NCI-H2081 treated with DMSO at 0.1 percent for 48 hours (cell line): ENCODE measurements around the gene ATP6V0A4.
A peak's percentile ranks its signal among the peaks of the same experiment; 100 is the strongest.
"Not testable (repeated sequence)": the region's sequence is repeated elsewhere in the genome, so short reads cannot be mapped to it uniquely, and the experiment has no call there.

Source experiments
- DNase-seq: peaks from one replicate; lab custom pipeline; 2025; lab: John Stamatoyannopoulos, UW

Gene ATP6V0A4

DNA sequence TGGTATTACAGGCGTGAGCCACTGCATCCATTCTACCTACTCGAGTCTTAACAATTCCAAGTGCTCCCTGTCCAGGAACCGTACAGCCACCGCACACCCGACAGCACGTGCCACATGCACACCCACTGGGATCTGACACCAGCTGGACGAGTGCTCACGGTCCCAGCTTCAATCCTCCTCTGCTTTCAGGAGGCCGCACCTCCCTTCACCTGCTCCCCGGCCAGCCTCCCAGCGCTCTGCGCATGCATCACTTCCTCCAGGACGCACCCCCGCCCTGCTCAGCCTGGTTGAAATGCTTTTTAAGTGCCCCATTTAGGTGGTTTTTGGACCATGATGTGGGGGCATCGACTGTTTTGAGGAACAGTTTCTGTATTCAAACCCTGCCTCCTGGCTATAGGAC is 47.5 kb downstream of the ATP6V0A4 start:
- no peak for DNase-seq

DNA sequence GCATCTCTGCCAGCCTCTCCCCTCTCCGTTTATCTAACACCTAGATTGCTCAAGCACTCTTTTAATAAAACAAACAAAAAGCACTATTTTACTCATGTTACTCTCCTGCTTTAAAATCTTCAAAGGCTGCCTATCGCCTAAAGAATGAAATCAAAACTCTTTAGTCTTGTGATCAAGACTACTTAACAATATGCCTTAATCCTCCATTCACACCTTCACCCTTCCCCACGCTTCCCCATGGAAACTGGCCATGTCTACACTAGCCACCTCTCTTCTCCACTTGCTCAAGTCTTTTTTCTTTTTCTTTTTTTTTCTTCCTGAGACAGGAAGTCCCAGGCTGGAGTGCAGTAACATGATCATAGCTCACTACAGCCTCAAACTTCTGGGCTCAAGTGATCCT is 48.0 kb downstream of the ATP6V0A4 start:
- DNase-seq: no peak

DNA sequence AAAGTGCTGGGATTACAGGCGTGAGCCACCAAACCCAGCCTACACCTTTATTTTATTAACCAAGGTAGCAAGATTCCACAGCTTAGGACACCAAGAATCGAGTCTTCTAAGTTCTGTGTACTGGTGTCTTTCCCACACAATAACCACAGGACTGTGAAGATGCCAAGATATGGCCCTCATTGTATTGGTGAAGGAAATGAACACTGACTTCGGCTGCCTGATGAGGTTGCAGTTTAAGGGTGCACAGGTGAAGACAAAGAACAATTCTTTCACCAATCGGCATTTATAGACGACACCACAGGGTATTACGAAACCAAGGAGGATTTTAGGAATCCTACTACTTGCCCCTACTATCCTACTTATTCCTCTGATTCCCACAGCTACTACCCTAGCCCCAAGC is 49.3 kb downstream of the ATP6V0A4 start:
- no peak for DNase-seq

DNA sequence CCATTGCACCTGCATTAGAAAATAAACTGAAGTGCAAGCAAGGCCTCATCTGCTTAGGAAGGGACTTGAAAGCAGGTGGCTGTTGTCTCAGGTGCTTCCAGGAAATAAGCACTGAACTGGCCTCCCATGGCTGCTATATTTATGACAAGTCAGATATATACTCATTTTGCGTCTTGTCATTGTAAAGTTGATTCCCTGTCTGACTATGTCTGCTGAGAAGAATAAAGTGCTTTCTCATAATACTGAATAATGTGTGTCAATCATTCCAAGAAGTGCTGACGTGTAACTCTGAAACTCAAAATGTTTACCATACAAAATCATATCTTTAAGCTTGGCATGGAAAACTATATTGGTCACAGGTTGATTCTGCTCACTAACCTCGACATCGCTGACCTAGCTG is 51.9 kb downstream of the ATP6V0A4 start:
- no peak for DNase-seq

DNA sequence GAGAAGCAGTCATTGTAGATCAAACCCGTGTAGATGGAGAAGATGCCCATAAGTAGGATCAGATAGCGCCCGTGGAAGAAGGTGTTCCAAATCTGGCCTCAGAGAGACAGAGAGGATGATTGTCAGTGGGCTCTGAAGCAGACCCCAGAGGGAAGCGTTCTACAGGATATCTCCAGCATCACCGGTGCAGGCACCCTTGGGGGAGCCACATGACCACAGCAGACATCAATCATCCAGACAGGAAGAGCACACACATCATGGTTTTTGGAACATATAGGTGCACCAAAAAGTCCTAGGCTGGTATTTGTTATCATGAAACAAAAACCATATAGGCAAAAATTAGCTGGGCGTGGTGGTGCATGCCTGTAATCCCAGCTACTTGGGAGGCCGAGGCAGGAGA is 52.8 kb downstream of the ATP6V0A4 start:
- DNase-seq: no peak

DNA sequence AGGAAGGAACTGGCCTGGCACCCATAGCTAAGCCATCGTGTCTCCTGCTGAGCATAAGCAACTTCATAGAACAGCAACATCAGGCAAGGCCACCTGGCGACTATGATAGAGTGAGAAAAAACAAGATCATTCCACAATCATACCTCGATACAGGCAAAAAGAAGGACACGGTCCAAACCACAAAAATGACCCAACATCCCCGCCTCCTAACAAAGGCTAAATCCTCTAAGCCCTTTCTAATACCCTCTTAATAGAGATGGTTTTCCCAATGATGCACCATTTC is 56.6 kb downstream of the ATP6V0A4 start:
- DNase-seq: no peak

DNA sequence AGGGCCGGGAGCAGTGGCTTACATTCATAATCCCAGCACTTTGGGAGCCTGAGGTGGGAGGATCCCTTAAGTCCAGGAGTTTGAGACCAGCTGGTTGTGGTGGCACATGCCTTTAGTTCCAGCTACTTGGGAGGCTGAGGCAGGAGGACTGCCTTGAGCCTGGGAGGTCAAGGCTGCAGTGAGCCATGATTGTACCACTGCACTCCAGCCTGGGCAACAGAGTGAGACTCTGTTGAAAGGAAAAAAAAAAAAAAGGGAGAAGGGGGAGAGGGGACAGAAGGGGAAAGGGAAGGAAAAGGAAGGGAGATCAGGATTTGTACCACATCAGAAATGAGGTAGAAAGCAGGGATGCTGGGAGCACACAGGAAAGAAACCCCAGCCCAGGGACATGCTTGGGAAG is 58.1 kb downstream of the ATP6V0A4 start:
- no peak for DNase-seq

DNA sequence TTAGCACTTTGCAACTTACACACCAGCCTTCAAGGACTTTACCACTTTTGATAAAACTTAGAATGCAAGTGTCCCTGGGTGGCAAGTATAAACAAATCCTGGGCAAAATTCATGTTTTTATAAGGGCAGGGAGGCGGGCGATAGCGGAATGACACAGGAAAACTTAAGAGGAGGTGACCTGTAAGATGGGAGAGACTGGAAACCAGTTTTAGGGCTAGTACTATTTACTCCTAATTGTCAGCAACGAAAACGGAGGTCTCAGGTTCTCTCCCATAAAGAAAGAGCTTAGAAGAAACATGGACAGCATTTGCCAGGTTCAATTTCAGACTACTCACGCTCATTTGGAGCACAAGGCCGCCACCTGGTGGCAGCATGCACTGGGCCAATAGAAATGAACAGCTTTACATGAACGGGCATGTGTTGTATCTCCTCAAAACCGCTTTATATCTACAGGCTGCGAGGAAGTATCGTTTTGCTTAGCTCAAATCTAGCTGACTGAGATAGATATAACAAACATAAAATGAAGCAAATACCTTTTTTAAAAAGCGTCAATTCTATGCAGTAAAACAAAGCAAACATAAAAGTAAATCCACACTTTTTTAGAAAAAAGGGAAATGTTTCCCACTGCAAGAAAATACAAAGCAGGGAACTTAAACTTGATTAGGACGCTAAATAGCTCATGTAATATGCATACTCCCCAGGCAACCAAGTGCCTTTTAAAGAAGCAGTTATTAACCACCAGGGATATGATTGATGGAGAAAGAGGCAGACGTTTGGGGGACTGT is 59.3 kb downstream of the ATP6V0A4 start:
- peak; percentile 69 for DNase-seq

DNA sequence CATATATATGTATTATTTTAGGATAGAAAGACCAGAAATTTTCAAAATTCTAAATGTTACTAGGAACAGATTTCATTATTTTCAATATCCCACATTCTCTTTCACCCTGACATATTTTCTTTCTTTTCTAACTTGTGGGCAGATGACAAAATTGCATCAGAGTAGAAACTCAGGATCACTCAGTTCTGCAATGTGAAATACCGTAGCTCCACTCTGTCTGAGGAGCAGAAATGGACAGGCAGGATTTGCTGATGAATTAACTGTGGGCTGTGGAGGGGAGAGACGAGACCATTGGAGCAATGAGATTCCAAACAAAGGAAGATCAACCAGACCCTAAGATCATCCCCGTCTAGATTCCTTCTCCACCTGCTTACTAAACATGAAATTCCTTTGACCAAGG is 59.9 kb downstream of the ATP6V0A4 start:
- DNase-seq: no peak

DNA sequence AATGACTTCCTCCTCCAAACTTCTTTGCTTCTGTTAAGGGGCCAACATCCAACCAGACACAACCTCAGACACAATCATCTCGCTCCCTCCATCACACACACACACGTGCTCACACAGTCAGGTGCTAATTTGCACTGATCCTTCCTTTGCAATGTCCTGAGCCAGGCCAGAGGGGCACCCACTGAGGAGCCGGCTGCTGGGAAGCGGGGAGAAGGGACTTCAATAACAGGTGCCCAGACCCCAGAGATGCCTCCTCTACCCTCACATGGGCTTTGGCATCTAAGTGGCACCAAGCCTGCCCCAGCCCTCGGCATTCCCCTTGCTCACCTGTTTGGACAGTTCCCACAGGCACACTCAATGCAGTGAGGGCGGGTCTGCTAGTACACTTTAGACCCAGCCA is 62.6 kb downstream of the ATP6V0A4 start:
- DNase-seq: no peak

DNA sequence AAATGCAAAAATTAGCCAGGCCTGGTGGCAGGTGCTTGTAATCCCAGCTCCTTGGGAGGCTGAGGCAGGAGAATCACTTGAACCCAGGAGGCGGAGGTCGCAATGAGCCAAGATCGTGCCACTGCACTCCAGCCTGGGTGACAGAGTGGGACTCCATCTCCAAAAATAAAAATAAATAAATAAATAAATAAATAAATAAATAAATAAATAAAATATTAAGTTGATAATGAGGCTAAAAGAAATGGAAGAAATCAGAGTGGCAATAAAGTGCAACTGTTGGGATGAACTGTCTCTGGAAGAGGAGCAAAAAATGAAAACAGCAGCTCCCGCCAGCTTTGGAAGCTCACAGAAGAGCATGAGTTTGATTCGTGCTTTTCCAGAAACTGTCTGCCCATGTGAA is 66.3 kb downstream of the ATP6V0A4 start:
- DNase-seq: not testable (repeated sequence)

DNA sequence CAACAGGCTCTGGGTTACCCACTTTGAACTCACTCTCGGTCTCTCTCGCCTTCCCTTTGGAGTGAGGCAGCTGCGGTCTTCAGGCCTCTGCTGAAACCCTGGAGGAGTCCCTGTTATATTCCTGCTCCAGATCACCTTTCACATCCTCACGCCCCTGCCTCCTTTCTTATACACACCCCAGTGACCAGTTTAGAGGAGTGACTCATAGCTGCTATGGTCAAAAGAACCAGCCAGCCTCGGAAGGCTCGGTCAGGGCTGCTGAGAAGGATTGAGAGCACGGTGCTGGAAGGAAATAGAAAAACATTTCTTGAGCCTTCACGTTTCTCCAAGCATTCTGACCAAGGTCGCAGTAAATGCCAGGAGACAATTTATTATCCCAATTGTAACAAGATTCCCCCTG is 68.6 kb downstream of the ATP6V0A4 start:
- no peak for DNase-seq

DNA sequence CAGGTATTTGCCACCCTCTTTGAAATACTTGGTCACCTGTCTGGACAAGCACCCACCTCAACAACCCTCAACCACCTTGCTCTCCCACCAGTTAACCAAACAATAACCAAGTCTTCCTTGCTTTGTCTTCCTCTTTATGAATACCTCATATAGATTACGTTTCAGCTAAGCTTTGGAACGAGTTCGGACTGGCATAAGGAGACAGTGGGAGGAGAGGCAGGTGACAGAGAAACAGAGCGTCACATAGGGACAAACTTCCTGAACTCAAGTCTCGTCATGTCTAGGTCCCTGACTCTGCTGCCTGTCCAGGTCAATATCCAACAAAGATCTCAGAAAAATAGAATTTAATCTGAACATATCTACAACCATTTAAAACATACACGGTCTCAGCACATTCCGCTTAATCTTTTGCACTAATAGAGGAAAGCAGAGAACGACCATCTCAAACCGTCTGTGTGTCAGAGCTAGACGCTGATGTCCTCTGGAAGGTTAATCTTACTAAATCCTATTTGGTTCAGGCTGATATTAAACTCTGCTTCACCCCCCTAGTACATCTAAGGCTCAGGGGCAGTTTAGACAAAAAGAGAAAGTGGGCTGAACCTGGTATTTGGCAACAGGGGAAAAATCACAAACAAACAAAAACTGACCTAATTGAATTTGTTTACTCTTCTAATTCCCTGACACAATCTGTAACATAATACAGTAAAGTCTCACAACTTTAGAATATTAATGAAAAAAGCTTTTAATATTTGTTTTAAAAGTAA is 70.5 kb downstream of the ATP6V0A4 start:
- DNase-seq: no peak

DNA sequence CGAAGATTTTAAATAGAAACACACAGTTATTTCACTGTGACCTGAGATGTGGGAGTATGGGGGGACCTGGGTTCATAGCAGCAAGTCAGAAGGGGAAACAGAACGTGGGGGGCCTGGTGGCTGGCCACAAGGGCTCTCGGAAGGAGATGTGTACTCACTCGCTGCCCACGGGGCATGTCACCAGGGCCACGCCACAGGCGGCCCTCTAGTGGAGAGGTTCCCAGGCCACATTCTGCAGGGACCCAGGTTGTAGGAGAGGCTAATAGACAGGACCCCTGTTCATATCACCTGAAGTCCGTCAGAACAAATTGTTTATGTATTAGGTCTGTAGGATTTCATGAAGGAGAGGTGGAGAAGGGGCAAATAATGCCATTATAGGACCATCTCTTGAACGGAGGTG is 71.7 kb downstream of the ATP6V0A4 start:
- no peak for DNase-seq

DNA sequence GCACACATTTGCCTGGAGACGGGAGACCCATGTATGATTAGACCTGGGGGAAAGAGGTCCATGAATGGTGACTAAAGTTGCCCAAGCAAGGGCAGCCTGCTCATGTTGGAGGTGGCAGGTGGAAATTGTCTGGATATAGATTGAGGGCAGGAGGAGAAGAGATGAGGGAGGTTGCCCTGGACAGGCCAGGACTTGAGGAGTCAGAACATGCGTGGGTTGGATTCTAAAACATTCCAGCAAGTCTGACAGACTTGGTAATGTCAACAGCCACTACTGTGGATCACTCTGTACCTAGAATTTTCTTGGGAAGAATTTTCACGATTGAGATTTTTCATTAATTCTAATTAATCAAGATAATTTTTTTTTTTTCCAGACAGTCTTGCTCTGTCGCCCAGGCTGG is 77.7 kb downstream of the ATP6V0A4 start:
- DNase-seq: no peak

DNA sequence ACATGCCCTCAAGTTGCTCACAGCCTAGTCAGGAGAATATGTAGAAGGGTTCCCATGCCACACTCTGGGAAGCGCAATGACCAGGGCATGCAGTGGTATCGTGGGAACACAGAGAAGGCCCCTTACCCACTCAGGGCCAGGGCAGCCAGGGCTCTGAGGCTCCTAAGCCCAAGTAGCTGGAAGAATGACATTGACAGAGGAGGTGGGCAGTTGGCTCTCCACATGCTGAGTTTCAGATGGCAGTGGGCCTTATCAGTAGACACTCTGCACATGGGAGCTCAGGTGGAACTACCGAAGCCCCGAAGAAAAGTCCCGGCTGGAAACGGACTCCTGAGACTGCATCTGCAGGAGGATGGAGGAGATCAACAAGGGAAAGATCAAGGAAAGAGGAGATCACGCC is 81.1 kb downstream of the ATP6V0A4 start:
- no peak for DNase-seq

DNA sequence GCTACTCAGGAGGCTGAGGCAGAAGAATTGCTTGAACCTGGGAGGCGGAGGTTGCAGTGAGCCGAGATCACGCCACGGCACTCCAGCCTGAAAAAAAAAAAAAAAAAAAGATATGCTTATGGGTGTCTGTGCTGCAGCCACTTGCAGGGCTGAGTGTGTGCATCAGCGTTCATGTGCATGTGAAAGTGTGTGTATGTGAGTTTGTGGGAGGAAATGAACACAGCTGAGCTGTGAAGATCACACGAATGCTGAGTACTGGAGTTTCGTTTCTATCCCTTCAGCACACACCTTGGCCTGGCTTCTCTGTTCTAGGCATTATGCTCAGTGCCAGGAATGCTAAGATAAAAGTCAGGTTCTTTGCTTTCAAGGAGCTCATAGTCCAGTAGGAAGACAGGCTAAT is 84.8 kb downstream of the ATP6V0A4 start:
- no peak for DNase-seq

DNA sequence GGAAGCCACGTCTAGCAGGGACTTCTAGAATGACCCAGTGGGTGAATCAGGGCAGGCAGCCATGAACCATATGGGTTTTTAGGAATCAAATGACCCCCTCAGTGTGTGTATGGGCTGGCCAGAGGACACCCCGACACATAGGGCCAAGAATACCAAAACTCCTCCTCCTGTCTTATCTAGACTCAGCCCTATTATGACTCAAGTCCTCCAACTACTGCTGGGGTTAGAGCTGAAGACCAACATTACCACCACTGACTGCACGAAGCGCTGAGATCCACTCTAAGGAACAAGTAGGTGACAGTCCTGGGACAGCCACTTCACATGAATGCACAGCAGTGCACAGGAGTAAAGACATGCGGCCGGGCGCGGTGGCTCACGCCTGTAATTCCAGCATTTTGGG is 85.3 kb downstream of the ATP6V0A4 start:
- DNase-seq: no peak

DNA sequence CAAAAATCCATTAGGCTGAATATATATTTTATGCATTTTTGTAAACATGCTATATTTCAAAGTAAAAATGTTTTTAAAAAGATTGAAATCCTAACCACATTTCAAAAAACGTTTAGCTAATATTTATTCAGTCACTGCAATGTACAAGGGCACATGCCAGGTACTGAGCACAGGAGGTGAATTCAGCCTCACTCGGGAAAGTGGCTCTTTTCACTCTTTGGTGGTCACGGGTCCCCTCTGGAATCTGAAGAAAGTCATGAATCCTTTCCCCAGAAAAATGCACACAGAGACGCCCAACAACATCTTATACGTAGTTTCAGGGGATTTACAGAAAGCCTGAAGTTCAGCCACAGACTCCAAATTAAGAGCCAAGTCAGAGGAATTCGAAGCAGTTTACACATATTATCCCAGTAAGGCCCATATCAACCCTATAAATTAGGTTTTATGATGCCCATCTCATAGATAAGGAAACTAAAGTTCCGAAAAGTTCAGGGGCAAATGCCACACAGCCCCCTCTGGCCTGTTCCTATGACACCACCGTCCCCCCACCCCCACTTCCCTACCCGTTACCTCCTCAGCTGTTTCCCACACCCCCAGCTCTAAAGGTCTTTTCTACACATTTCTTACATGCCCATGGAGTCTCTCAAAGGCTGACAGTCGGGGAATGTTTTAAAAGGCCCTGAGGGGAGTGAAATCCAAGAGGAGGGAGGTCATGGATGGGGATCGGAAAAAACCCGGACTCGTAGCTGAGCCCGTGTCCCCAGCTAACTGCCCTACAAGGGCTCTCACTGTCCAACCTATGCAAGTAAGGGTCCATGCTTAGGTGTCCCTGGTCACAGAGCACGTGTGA is 87.2 kb downstream of the ATP6V0A4 start:
- DNase-seq: no peak

DNA sequence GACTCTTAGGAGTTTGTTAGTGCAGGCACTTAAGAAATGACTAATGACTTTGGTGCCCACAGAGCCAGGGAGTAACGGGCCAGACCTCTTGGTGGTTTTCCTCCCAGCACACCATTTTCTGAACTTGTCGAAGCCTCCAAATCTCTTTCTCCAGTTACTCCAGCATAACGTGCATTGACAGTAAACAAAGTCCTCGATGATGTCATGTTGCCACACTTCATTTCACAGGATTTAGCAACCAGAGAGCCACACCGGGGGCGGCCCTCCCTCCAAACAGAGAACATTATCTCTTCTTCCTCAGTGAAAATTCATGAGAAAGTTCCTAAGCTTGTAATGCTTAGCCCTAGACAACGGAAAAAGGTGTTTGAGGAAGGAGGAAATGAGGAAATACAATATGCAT is 92.8 kb downstream of the ATP6V0A4 start:
- DNase-seq: no peak

DNA sequence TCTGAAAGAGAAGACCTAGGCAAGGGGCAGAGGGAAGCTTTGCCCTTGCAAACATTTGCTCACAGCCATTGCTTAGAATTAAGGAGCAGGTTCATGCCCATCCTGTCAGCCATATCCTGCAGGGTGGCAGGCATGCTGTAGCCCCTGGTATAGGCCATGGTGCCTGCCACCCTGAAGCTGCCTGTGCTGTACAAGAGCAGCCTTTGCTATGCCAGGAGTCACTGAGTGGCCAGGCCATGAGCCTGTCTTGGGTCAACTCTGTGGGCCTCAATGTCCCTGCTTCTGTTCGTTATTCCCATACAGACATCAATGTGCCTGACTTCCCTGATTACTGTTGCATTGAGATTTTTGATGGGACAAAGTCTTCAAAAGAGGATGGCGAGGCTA is 96.5 kb downstream of the ATP6V0A4 start:
- DNase-seq: no peak

DNA sequence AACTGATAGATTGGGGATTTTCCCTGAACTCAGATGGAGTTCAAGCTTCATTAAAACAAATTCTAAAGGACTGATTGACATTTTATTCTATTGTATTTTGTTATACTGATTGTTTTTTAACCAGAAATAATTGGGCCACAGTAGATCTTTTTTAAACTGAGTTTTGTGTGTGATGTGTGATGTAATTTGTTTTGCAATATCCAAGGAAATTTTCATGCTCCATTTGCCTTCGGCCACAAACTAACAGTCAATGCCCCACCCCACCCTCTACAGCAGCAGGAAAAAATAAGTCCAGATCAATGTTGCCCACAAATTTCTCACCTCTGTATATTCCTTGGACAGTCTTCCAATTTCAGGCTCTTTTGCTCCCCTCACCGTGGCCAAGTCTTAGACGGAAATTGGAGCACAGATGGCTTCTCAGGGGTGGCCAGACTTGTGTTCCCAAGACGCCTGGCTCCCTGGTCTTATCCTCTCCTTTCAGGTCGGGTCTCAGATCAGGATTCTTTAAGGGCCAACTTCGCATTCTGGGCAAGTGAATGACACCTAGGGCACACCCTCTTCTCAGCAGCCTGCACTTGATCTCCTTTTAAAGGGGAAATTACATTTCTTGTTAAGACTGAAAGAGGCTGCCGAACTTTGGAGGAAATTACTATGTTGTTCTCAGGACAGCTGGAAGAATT is 97.0 kb downstream of the ATP6V0A4 start, which contains the start of gene SVOPL:
Gene SVOPL, minus strand, starts transcription at position 506 of the 680 bp plus-strand sequence. CDS start 22,317 bp downstream, outside the sequence.
- no peak for DNase-seq
